ENCODE results near the gene POLR3C.
"Not testable (repeated sequence)": the region's sequence is repeated elsewhere in the genome, so short reads cannot be mapped to it uniquely, and the experiment has no call there.

DNA sequence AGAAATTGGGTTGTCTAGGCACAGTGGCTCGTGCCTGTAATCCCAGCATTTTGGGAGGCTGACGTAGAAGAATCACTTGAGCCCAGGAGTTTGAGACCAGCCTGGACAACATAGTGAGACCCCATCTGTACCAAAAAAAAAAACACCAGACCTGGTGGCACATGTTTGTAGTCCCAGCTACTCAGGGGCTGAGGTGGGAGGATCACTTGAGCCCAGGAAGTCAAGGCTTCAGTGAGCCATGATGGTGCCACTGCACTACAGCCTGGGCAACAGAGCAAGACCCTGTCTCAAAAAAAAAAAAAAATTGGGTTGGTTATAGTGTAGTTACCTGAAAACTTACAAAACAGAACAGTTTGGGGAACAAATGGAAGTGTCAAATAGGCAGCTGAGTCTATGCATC lies 6.8 kb downstream of the POLR3C start:
- not testable (repeated sequence) for TF ChIP-seq POLR2A (IDR thresholded peaks at IDR 0.05)
- TF ChIP-seq, protein P1, sequence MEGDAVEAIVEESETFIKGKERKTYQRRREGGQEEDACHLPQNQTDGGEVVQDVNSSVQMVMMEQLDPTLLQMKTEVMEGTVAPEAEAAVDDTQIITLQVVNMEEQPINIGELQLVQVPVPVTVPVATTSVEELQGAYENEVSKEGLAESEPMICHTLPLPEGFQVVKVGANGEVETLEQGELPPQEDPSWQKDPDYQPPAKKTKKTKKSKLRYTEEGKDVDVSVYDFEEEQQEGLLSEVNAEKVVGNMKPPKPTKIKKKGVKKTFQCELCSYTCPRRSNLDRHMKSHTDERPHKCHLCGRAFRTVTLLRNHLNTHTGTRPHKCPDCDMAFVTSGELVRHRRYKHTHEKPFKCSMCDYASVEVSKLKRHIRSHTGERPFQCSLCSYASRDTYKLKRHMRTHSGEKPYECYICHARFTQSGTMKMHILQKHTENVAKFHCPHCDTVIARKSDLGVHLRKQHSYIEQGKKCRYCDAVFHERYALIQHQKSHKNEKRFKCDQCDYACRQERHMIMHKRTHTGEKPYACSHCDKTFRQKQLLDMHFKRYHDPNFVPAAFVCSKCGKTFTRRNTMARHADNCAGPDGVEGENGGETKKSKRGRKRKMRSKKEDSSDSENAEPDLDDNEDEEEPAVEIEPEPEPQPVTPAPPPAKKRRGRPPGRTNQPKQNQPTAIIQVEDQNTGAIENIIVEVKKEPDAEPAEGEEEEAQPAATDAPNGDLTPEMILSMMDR (IDR thresholded peaks at IDR 0.05), result not testable (repeated sequence)

Data from heart left ventricle (tissue), 13 donors.